Amniotic stem cell (primary cell): ENCODE measurements around the gene PLSCR3.
"Not testable (repeated sequence)": the region's sequence is repeated elsewhere in the genome, so short reads cannot be mapped to it uniquely, and the experiment has no call there.

Experiments
- DNase-seq: peaks from one replicate; lab custom pipeline; 2025; lab: John Stamatoyannopoulos, UW

PLSCR3 gene

GRCh38 chr17:7380321-7380720 lies 14.0 kb downstream of the PLSCR3 start:
- DNase-seq: no peak

- DNase-seq: no peak
These were observed 15.2 kb downstream of the PLSCR3 start for GRCh38 chr17:7379134-7379533.

- no peak for DNase-seq
These were observed 20.0 kb downstream of the PLSCR3 start for GRCh38 chr17:7374353-7374752.

GRCh38 chr17:7370853-7371252 lies 23.5 kb downstream of the PLSCR3 start:
- DNase-seq: no peak

- DNase-seq: no peak
These were observed 24.5 kb downstream of the PLSCR3 start for GRCh38 chr17:7369825-7370224.

GRCh38 chr17:7368599-7368994 lies 25.7 kb downstream of the PLSCR3 start:
- DNase-seq: not testable (repeated sequence)

GRCh38 chr17:7367918-7368598 lies 26.3 kb downstream of the PLSCR3 start:
- DNase-seq: no peak

GRCh38 chr17:7367083-7367482 lies 27.2 kb downstream of the PLSCR3 start:
- no peak for DNase-seq

GRCh38 chr17:7365963-7366362 lies 28.4 kb downstream of the PLSCR3 start:
- not testable (repeated sequence) for DNase-seq

- no peak for DNase-seq
These were observed 31.0 kb downstream of the PLSCR3 start for GRCh38 chr17:7363311-7363710.

- no peak for DNase-seq
These were observed 32.4 kb downstream of the PLSCR3 start for GRCh38 chr17:7361906-7362305.

GRCh38 chr17:7357381-7357780 lies 36.9 kb downstream of the PLSCR3 start:
- DNase-seq: no peak

GRCh38 chr17:7356756-7357155 lies 37.6 kb downstream of the PLSCR3 start:
- DNase-seq: no peak

- DNase-seq: no peak
These were observed 38.2 kb downstream of the PLSCR3 start for GRCh38 chr17:7356072-7356549.

- DNase-seq: no peak
These were observed 38.8 kb downstream of the PLSCR3 start for GRCh38 chr17:7355573-7355972.

GRCh38 chr17:7355053-7355452 lies 39.3 kb downstream of the PLSCR3 start, which contains the start of gene TMEM95:
TMEM95 (plus strand) TSS chr17:7355156; CDS start chr17:7355205, 49 bp downstream.
- DNase-seq: no peak

GRCh38 chr17:7354262-7354843 lies 40.0 kb downstream of the PLSCR3 start:
- no peak for DNase-seq

GRCh38 chr17:7352910-7353635 lies 41.3 kb downstream of the PLSCR3 start:
- DNase-seq: no peak

GRCh38 chr17:7352503-7352889 lies 41.8 kb downstream of the PLSCR3 start:
- no peak for DNase-seq

GRCh38 chr17:7351665-7352502 lies 42.4 kb downstream of the PLSCR3 start, which contains the start of gene KCTD11:
KCTD11 (plus strand) TSS chr17:7352162.
- peak; percentile 81 for DNase-seq

GRCh38 chr17:7348478-7349242 lies 45.7 kb downstream of the PLSCR3 start:
- DNase-seq: no peak
